Memory B cell (primary cell): ENCODE results near the gene ZNF735.
"Not testable (repeated sequence)": the region's sequence is repeated elsewhere in the genome, so short reads cannot be mapped to it uniquely, and the experiment has no call there.

ENCODE experiments used
- ATAC-seq: fragments of 150-1000 bp; cut with Tn5 transposase; 2 replicates; pipeline ENCODE4 v1.10.0; 2021; ENCODE audit warnings: low read depth, mild to moderate bottlenecking, moderate library complexity
- DNase-seq, 2 donors: peaks; one replicate each; pipeline ENCODE4 v3.0.0; 2022; ENCODE audit warnings: low spot score in 2 of 2
- H3K27ac Mint-ChIP-seq: one replicate; pipeline ENCODE4 v1.8.0; 2022; ENCODE audit warnings: mild to moderate bottlenecking, moderate library complexity, mixed read lengths
- H3K27me3 Mint-ChIP-seq: one replicate; pipeline ENCODE4 v1.8.0; 2022; ENCODE audit warnings: mixed read lengths
- H3K36me3 Mint-ChIP-seq: one replicate; pipeline ENCODE4 v1.8.0; 2022; ENCODE audit warnings: mild to moderate bottlenecking, mixed read lengths
- H3K4me1 Mint-ChIP-seq: one replicate; pipeline ENCODE4 v1.8.0; 2022; ENCODE audit warnings: mixed read lengths
- H3K4me3 Mint-ChIP-seq: one replicate; pipeline ENCODE4 v1.8.0; 2022; ENCODE audit warnings: mild to moderate bottlenecking, moderate library complexity, mixed read lengths
- H3K9me3 Mint-ChIP-seq: one replicate; pipeline ENCODE4 v1.8.0; 2022; ENCODE audit warnings: mixed read lengths

The ZNF735 gene

GRCh38 chr7:64206903-64207302, at the start of gene ZNF735:
TSS of gene ZNF735 (plus strand) at chr7:64207203. CDS start at chr7:64207203, 0 bp downstream.
- Mint-ChIP-seq H3K27ac (no peak within 1 kb of the TSS), H3K36me3 (no peaks in the 10 kb centered on the region), H3K27me3 (no peaks in the 10 kb centered on the region), H3K4me1 (no peaks in the 10 kb centered on the region), H3K4me3 (no peak within 1 kb of the TSS), H3K9me3 (peaks cover 7% of the 10 kb centered on the region)
- no peak for ATAC-seq
- DNase-seq = no peak

- not testable (repeated sequence) for H3K4me1 Mint-ChIP-seq, H3K4me3 Mint-ChIP-seq, ATAC-seq, DNase-seq, H3K27ac Mint-ChIP-seq, H3K36me3 Mint-ChIP-seq, H3K27me3 Mint-ChIP-seq
- H3K9me3 Mint-ChIP-seq = peaks cover 13% of the 10 kb centered on the region
These were observed 36.0 kb upstream of the ZNF735 start for GRCh38 chr7:64170974-64171373.

GRCh38 chr7:64174328-64174727, 32.7 kb upstream of the ZNF735 start:
- peaks cover 1% of the 10 kb centered on the region for H3K36me3 Mint-ChIP-seq
- no peak overlapping the region for H3K27ac Mint-ChIP-seq
- H3K4me3 Mint-ChIP-seq = no peak overlapping the region

GRCh38 chr7:64174941-64175340, 32.1 kb upstream of the ZNF735 start:
- peaks cover 1% of the 10 kb centered on the region for H3K36me3 Mint-ChIP-seq
- no peak for DNase-seq
- ATAC-seq = no peak
- peaks cover 2% of the 10 kb centered on the region for H3K27me3 Mint-ChIP-seq
- no peak overlapping the region for H3K4me3 Mint-ChIP-seq
- H3K4me1 Mint-ChIP-seq = no peaks in the 10 kb centered on the region
- H3K27ac Mint-ChIP-seq = no peak overlapping the region
- peaks cover 7% of the 10 kb centered on the region for H3K9me3 Mint-ChIP-seq

More at GRCh38 chr7:64174328-64174727, 32.7 kb upstream of the ZNF735 start:
- ATAC-seq = no peak
- Mint-ChIP-seq H3K9me3 (peaks cover 9% of the 10 kb centered on the region), H3K4me1 (no peaks in the 10 kb centered on the region), H3K27me3 (peaks cover 2% of the 10 kb centered on the region)
- no peak for DNase-seq

- Mint-ChIP-seq H3K27me3 (no peaks in the 10 kb centered on the region), H3K36me3 (peaks cover 1% of the 10 kb centered on the region), H3K4me1 (no peaks in the 10 kb centered on the region), H3K9me3 (peaks cover 9% of the 10 kb centered on the region), H3K4me3 (no peak overlapping the region), H3K27ac (no peak overlapping the region)
- DNase-seq (no peak), ATAC-seq (no peak)
These were observed 26.0 kb upstream of the ZNF735 start for GRCh38 chr7:64180989-64181388.

- Mint-ChIP-seq H3K9me3 (peaks cover 10% of the 10 kb centered on the region), H3K36me3 (peaks cover 1% of the 10 kb centered on the region)
These were observed 25.4 kb upstream of the ZNF735 start for GRCh38 chr7:64181586-64181985.

GRCh38 chr7:64182036-64182790, 24.8 kb upstream of the ZNF735 start:
- peaks cover 1% of the 10 kb centered on the region for H3K36me3 Mint-ChIP-seq
- H3K27ac Mint-ChIP-seq = no peak overlapping the region
- DNase-seq (no peak), ATAC-seq (no peak)
- no peak overlapping the region for H3K4me3 Mint-ChIP-seq
- H3K4me1 Mint-ChIP-seq = no peaks in the 10 kb centered on the region
- H3K27me3 Mint-ChIP-seq = no peaks in the 10 kb centered on the region
- peaks cover 14% of the 10 kb centered on the region for H3K9me3 Mint-ChIP-seq

More at GRCh38 chr7:64181586-64181985, 25.4 kb upstream of the ZNF735 start:
- no peak for ATAC-seq
- no peaks in the 10 kb centered on the region for H3K27me3 Mint-ChIP-seq
- H3K4me3 Mint-ChIP-seq = no peak overlapping the region
- no peak for DNase-seq
- no peak overlapping the region for H3K27ac Mint-ChIP-seq
- no peaks in the 10 kb centered on the region for H3K4me1 Mint-ChIP-seq

GRCh38 chr7:64183126-64183742, 23.8 kb upstream of the ZNF735 start:
- peaks cover 14% of the 10 kb centered on the region for H3K9me3 Mint-ChIP-seq
- H3K27ac Mint-ChIP-seq = no peak overlapping the region
- DNase-seq (no peak), ATAC-seq (no peak)
- H3K4me1 Mint-ChIP-seq = no peaks in the 10 kb centered on the region
- H3K36me3 Mint-ChIP-seq = peaks cover 1% of the 10 kb centered on the region
- no peak overlapping the region for H3K4me3 Mint-ChIP-seq
- no peaks in the 10 kb centered on the region for H3K27me3 Mint-ChIP-seq

GRCh38 chr7:64183827-64184372, 23.1 kb upstream of the ZNF735 start:
- Mint-ChIP-seq H3K27me3 (no peaks in the 10 kb centered on the region), H3K36me3 (peaks cover 1% of the 10 kb centered on the region), H3K4me1 (no peaks in the 10 kb centered on the region), H3K9me3 (peaks cover 13% of the 10 kb centered on the region), H3K27ac (no peak overlapping the region), H3K4me3 (no peak overlapping the region)
- no peak for DNase-seq
- no peak for ATAC-seq

GRCh38 chr7:64184376-64184775, 22.6 kb upstream of the ZNF735 start:
- no peak for DNase-seq
- no peak for ATAC-seq
- no peak overlapping the region for H3K4me3 Mint-ChIP-seq
- H3K4me1 Mint-ChIP-seq = no peaks in the 10 kb centered on the region
- no peaks in the 10 kb centered on the region for H3K27me3 Mint-ChIP-seq
- no peaks in the 10 kb centered on the region for H3K36me3 Mint-ChIP-seq
- H3K9me3 Mint-ChIP-seq = peaks cover 15% of the 10 kb centered on the region
- no peak overlapping the region for H3K27ac Mint-ChIP-seq

GRCh38 chr7:64187408-64187807, 19.6 kb upstream of the ZNF735 start:
- H3K4me3 Mint-ChIP-seq = no peak overlapping the region
- ATAC-seq (no peak), DNase-seq (no peak)
- H3K27me3 Mint-ChIP-seq = no peaks in the 10 kb centered on the region
- H3K4me1 Mint-ChIP-seq = no peaks in the 10 kb centered on the region
- peaks cover 12% of the 10 kb centered on the region for H3K9me3 Mint-ChIP-seq
- H3K36me3 Mint-ChIP-seq = no peaks in the 10 kb centered on the region
- no peak overlapping the region for H3K27ac Mint-ChIP-seq

- Mint-ChIP-seq H3K36me3 (no peaks in the 10 kb centered on the region), H3K4me1 (no peaks in the 10 kb centered on the region), H3K9me3 (peaks cover 5% of the 10 kb centered on the region), H3K27ac (no peak overlapping the region), H3K27me3 (no peaks in the 10 kb centered on the region), H3K4me3 (no peak overlapping the region)
- ATAC-seq (no peak), DNase-seq (no peak)
These were observed 14.8 kb upstream of the ZNF735 start for GRCh38 chr7:64192148-64192704.

GRCh38 chr7:64192775-64193174, 14.2 kb upstream of the ZNF735 start:
- Mint-ChIP-seq H3K36me3 (no peaks in the 10 kb centered on the region), H3K27me3 (no peaks in the 10 kb centered on the region), H3K9me3 (peaks cover 5% of the 10 kb centered on the region), H3K27ac (no peak overlapping the region), H3K4me3 (no peak overlapping the region), H3K4me1 (no peaks in the 10 kb centered on the region)
- DNase-seq (no peak), ATAC-seq (no peak)

- not testable (repeated sequence) for H3K27ac Mint-ChIP-seq, H3K4me1 Mint-ChIP-seq, H3K4me3 Mint-ChIP-seq, DNase-seq, H3K36me3 Mint-ChIP-seq, H3K27me3 Mint-ChIP-seq, ATAC-seq
- peaks cover 19% of the 10 kb centered on the region for H3K9me3 Mint-ChIP-seq
These were observed 12.8 kb downstream of the ZNF735 start for GRCh38 chr7:64219710-64220298.
